ENCODE data around the gene TMEM41B.

TMEM41B gene

DNA sequence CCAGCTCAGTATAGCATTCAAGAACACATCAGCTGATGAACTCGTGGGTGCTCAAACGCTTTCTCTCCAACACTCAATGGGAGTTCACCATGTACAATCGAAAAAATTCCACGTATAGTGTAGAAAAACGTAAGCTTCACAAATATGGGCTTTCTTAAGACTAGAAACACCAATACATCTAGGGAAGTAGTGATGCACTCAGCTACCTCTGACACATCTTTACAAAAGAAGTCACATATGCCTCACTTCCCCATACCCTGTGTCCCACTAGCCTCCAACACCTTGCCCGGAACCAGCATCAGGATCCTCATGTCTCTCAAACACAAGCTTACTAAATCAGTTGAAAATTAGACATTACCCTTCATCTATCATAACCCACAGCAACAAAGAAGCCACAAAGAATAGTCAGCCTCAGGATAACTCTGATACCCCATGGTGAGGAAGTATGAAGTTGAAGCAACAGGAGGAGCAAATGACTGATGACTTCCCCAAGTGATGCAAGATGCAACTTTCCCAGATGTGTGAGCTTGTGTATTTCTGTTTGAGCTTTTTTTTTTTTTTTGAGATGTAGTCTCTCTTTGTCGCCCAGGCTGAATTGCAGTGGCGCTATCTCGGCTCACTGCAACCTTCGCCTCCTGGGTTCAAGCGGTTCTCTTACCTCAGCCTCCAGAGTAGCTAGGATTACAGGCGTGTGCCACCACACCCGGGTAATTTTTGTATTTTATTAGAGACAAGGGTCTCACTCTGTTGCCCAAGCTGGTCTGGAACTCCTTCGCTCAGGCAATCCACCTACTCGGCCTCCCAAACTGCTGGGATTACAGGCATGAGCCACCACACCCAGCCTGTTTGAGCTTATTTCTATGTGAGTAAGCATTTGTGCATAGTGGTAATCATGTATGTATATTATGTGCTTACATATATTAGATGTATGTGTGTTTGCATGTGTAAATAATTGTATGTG lies 40.7 kb downstream of the TMEM41B start:
- TF ChIP-seq, protein P1, sequence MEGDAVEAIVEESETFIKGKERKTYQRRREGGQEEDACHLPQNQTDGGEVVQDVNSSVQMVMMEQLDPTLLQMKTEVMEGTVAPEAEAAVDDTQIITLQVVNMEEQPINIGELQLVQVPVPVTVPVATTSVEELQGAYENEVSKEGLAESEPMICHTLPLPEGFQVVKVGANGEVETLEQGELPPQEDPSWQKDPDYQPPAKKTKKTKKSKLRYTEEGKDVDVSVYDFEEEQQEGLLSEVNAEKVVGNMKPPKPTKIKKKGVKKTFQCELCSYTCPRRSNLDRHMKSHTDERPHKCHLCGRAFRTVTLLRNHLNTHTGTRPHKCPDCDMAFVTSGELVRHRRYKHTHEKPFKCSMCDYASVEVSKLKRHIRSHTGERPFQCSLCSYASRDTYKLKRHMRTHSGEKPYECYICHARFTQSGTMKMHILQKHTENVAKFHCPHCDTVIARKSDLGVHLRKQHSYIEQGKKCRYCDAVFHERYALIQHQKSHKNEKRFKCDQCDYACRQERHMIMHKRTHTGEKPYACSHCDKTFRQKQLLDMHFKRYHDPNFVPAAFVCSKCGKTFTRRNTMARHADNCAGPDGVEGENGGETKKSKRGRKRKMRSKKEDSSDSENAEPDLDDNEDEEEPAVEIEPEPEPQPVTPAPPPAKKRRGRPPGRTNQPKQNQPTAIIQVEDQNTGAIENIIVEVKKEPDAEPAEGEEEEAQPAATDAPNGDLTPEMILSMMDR (IDR thresholded peaks at IDR 0.05; ENCODE audit: extremely low read depth, missing control alignments) = no peak

GRCh38 chr11:9269492-9270013 lies 44.8 kb downstream of the TMEM41B start:
- DNase-seq (ENCODE audit: low spot score) = no peak
- TF ChIP-seq, protein P1 (IDR thresholded peaks at IDR 0.05; ENCODE audit: extremely low read depth, missing control alignments) = no peak

More for the DNA sequence above, 40.7 kb downstream of the TMEM41B start:
- DNase-seq (ENCODE audit: low spot score) = no peak

GRCh38 chr11:9267680-9268079 lies 46.7 kb downstream of the TMEM41B start:
- no peak for DNase-seq (ENCODE audit: low spot score)
- TF ChIP-seq, protein P1 (IDR thresholded peaks at IDR 0.05; ENCODE audit: extremely low read depth, missing control alignments) = no peak

- no peak for DNase-seq (ENCODE audit: low spot score)
- TF ChIP-seq, protein P1 (IDR thresholded peaks at IDR 0.05; ENCODE audit: extremely low read depth, missing control alignments) = no peak
Observed at GRCh38 chr11:9266926-9267325, 47.5 kb downstream of the TMEM41B start.

DNA sequence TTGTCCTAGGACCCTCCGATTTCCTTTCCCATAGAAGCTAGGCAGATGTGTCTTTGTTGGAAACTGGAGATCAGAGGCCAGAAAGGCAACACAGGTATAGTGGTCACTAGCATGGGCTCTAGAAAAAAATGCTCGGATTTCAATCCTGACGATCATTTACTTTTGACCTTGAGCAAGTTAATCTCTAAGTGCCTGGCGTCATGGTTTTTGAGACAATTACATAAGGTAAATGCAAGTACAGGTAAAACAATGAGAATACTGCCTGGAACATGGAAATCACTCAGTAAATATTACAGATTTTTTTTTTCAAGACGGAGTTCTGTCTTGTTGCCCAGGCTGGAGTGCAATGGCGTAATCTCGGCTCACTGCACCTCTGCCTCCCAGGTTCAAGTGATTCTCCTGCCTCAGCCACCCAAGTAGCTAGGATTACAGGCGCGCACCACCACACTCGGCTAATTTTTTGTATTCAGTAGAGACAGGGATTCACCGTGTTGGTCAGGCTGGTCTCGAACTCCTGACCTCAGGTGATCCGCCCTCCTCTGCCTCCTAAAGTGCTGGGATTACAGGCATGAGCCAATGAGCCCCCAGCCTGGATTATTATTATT lies 48.2 kb downstream of the TMEM41B start:
- TF ChIP-seq, protein P1 (IDR thresholded peaks at IDR 0.05; ENCODE audit: extremely low read depth, missing control alignments) = no peak

DNA sequence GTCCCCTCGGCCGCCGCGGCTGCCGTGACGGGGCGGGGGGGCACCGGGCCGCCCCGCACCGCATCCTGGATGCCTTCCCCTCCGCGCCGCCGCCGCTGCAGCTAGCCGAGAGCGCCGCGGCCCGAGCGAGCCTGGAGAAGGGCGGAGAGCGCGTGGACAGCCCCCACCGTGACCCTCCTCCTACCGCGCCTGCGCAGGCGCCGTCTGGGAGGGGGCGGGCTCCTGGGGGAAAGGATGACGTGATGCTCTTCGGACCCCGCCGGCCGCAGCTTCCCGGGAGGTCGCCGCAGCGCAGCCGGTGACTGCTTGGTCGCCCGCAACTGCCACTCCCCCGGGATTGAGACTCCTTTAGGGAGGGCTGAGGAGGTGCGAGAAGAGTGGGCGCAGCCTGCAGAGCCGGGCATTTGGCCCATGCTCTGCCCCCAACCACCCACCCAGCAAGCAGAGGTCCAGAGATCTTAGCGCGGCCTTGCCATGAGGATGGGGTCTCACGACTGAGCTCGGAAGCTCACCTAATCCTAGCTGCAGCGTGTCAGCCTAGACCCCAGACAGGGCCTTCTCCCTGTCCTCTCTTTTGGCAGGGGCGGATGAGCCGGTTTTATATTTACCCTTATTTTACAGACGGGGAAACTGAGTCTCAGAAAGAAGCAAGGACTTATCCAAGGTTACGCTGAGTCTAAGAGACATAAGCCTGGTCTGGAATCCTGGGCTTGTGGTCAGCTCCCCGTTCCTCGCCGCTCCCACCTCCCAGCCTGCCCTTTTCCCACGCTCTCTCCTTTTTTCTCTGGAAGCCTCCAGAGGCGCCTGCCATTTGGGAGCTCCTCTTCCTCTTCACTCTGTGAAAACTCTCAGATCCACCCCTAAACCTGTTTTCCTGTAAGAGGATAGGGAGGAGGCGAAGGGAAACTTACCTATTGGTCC lies 48.9 kb downstream of the TMEM41B start, which contains the start of gene DENND5A:
DENND5A (minus strand) TSS at position 140 of the 921 bp plus-strand sequence. CDS start 281 bp downstream, outside the sequence.
- TF ChIP-seq, protein P1 (IDR thresholded peaks at IDR 0.05; ENCODE audit: extremely low read depth, missing control alignments) = no peak
- peak; percentile 94 for DNase-seq (ENCODE audit: low spot score)

More for the DNA sequence above, 48.2 kb downstream of the TMEM41B start:
- no peak for DNase-seq (ENCODE audit: low spot score)

All from GM20000 (cell line).